IMR-90 (cell line): ENCODE data around the gene PBX3. TPM values are rescaled to one million over a fixed set of nuclear protein-coding genes. Genes with fewer than 3 reads are reported as not detected.
A peak's percentile ranks its signal among the peaks of the same experiment; 100 is the strongest.

Experiments used
- ATAC-seq: fragments of 200-7000 bp; cut with Tn5 transposase; 2 replicates; pipeline ENCODE4 v1.9.1; 2020; ENCODE audit warnings: low read depth, mild to moderate bottlenecking, moderate library complexity
- BruUV-seq: library from RNA; stranded (reverse); fragments of 400-500 nt; replicated peaks from 2 replicates; lab custom pipeline; 2021; lab: Mats Ljungman, UMichigan
- CTCF ChIA-PET: fragments of 300-600 bp; formaldehyde crosslinking; extraction: SDS; loops from one replicate; lab custom pipeline; 2021; ENCODE audit warnings: antibody characterized with exemption; lab: Yijun Ruan, JAX
- POLR2A ChIA-PET: fragments of 300-600 bp; sonication (Branson Sonifier 250); formaldehyde crosslinking; loops from one replicate; lab custom pipeline; 2022; ENCODE audit warnings: antibody characterized with exemption; ENCODE audit not compliant: unreplicated experiment; lab: Charles Lee
- DNase-seq: peaks from one replicate; pipeline ENCODE4 v3.0.0; 2013
- H2AFZ ChIP-seq: replicated peaks from 2 replicates; pipeline ENCODE3; 2013; ENCODE audit warnings: low read length, mild to moderate bottlenecking; ENCODE audit not compliant: poor library complexity
- H2AK5ac ChIP-seq: 2 replicates; pipeline ENCODE4 v1.6.1; 2013; ENCODE audit warnings: low read depth, low read length, inconsistent platforms
- H2AK9ac ChIP-seq: replicated peaks from 2 replicates; pipeline ENCODE3; 2013; ENCODE audit warnings: mild to moderate bottlenecking, low read depth, low read length, moderate library complexity; ENCODE audit not compliant: poor library complexity
- H2BK120ac ChIP-seq: 2 replicates; pipeline ENCODE4 v1.6.1; 2013; ENCODE audit warnings: low read depth, low read length, inconsistent platforms
- H2BK15ac ChIP-seq: 3 replicates; pipeline ENCODE4 v1.6.1; 2013; ENCODE audit warnings: low read depth, low read length, inconsistent platforms
- H2BK20ac ChIP-seq: 2 replicates; pipeline ENCODE4 v1.6.1; 2013; ENCODE audit warnings: low read depth, mild to moderate bottlenecking, inconsistent platforms, low read length, moderate library complexity
- H2BK5ac ChIP-seq: 2 replicates; pipeline ENCODE4 v1.6.1; 2013; ENCODE audit warnings: mild to moderate bottlenecking, low read depth, low read length, inconsistent platforms; ENCODE audit not compliant: poor library complexity, severe bottlenecking
- H3K14ac ChIP-seq: replicated peaks from 2 replicates; pipeline ENCODE4 v1.6.1; 2013; ENCODE audit warnings: low read depth, low read length, inconsistent platforms
- H3K18ac ChIP-seq: 2 replicates; pipeline ENCODE4 v1.6.1; 2013; ENCODE audit warnings: low read depth, low read length, control low read depth
- H3K23ac ChIP-seq: 2 replicates; pipeline ENCODE4 v1.6.1; 2013; ENCODE audit warnings: low read depth, low read length, inconsistent platforms
- H3K27ac ChIP-seq: 2 replicates; pipeline ENCODE4 v1.5.1; 2013; ENCODE audit warnings: mild to moderate bottlenecking, control low read depth, low read length; ENCODE audit not compliant: insufficient read depth
- H3K27me3 ChIP-seq: 2 replicates; pipeline ENCODE4 v1.6.1; 2013; ENCODE audit warnings: low read length; ENCODE audit not compliant: control insufficient read depth, insufficient read depth
- H3K36me3 ChIP-seq: 2 replicates; pipeline ENCODE4 v1.6.1; 2013; ENCODE audit warnings: low read length, mixed read lengths; ENCODE audit not compliant: control insufficient read depth, insufficient read depth
- H3K4ac ChIP-seq: 2 replicates; pipeline ENCODE4 v1.6.1; 2013; ENCODE audit warnings: low read depth, low read length, inconsistent platforms
- H3K4me1 ChIP-seq: 2 replicates; pipeline ENCODE4 v1.6.1; 2013; ENCODE audit warnings: low read length, mixed read lengths; ENCODE audit not compliant: control insufficient read depth, insufficient read depth
- H3K4me2 ChIP-seq: 2 replicates; pipeline ENCODE4 v1.6.1; 2013; ENCODE audit warnings: low read depth, mild to moderate bottlenecking, control low read depth, low read length, moderate library complexity
- H3K4me3 ChIP-seq: 2 replicates; pipeline ENCODE4 v1.5.1; 2013; ENCODE audit warnings: low read depth, mild to moderate bottlenecking, control low read depth, low read length, moderate library complexity; ENCODE audit not compliant: insufficient read depth
- H3K56ac ChIP-seq: 2 replicates; pipeline ENCODE4 v1.6.1; 2013; ENCODE audit warnings: low read length, inconsistent platforms; ENCODE audit not compliant: insufficient read depth; ENCODE audit errors: extremely low read depth
- H3K79me1 ChIP-seq, 2 experiments: 2 replicates each; pipeline ENCODE4 v1.6.1; 2013; ENCODE audit warnings: low read length in 2 of 2, inconsistent platforms in 1 of 2, low read depth in 1 of 2
- H3K9ac ChIP-seq: 2 replicates; pipeline ENCODE4 v1.6.1; 2013; ENCODE audit warnings: low read depth, low read length, control low read depth
- H3K9me1 ChIP-seq: 2 replicates; pipeline ENCODE4 v1.6.1; 2013; ENCODE audit warnings: low read length, inconsistent platforms; ENCODE audit not compliant: insufficient read depth
- H3K9me3 ChIP-seq: 2 replicates; pipeline ENCODE4 v1.6.1; 2013; ENCODE audit warnings: low read length; ENCODE audit not compliant: control insufficient read depth, insufficient read depth
- H4K20me1 ChIP-seq: 2 replicates; pipeline ENCODE4 v1.6.1; 2013; ENCODE audit warnings: low read length, inconsistent platforms; ENCODE audit not compliant: insufficient read depth
- H4K5ac ChIP-seq: 2 replicates; pipeline ENCODE4 v1.6.1; 2013; ENCODE audit warnings: mild to moderate bottlenecking, low read depth, low read length, control low read depth
- H4K8ac ChIP-seq, 2 experiments: 2 replicates each; pipeline ENCODE4 v1.6.1; 2013; ENCODE audit warnings: low read depth in 2 of 2, low read length in 2 of 2, control low read depth in 1 of 2, inconsistent platforms in 1 of 2
- H4K91ac ChIP-seq: 2 replicates; pipeline ENCODE4 v1.6.1; 2013; ENCODE audit warnings: low read depth, low read length, inconsistent platforms; ENCODE audit not compliant: insufficient read depth
- BHLHE40 ChIP-seq: fragments of 150-350 bp; IDR thresholded peaks from 2 replicates; pipeline ENCODE4 v1.6.1; 2016; ENCODE audit warnings: mild to moderate bottlenecking, low read depth, low read length
- CEBPB ChIP-seq: IDR thresholded peaks from 2 replicates; pipeline ENCODE4 v1.6.1; 2012; ENCODE audit warnings: low read depth, low read length, improper control_type of control experiment
- CHD1 ChIP-seq: IDR thresholded peaks from 2 replicates; pipeline ENCODE4 v1.6.1; 2012; ENCODE audit warnings: low read depth, low read length, improper control_type of control experiment
- FOS ChIP-seq: fragments of 150-350 bp; IDR thresholded peaks from 2 replicates; pipeline ENCODE4 v1.6.1; 2016; ENCODE audit warnings: low read depth, low read length
- MAFK ChIP-seq: IDR thresholded peaks from 2 replicates; pipeline ENCODE4 v1.6.1; 2012; ENCODE audit warnings: low read depth, low read length, improper control_type of control experiment
- MAZ ChIP-seq: IDR thresholded peaks from 2 replicates; pipeline ENCODE4 v1.6.1; 2012; ENCODE audit warnings: low read depth, mild to moderate bottlenecking, low read length, improper control_type of control experiment, moderate library complexity, borderline replicate concordance
- MXI1 ChIP-seq: IDR thresholded peaks from 2 replicates; pipeline ENCODE4 v1.6.1; 2012; ENCODE audit warnings: low read depth, mild to moderate bottlenecking, low read length, moderate library complexity, borderline replicate concordance
- NFE2L2 ChIP-seq: fragments of 150-350 bp; IDR thresholded peaks from 2 replicates; pipeline ENCODE4 v1.6.1; 2016; ENCODE audit warnings: low read depth, mild to moderate bottlenecking, low read length
- POLR2A ChIP-seq: IDR thresholded peaks from 2 replicates; pipeline ENCODE4 v1.6.1; 2012; ENCODE audit warnings: mild to moderate bottlenecking, low read depth, low read length
- RAD21 ChIP-seq: IDR thresholded peaks from 2 replicates; pipeline ENCODE4 v1.6.1; 2012; ENCODE audit warnings: low read length, improper control_type of control experiment
- RCOR1 ChIP-seq: IDR thresholded peaks from 2 replicates; pipeline ENCODE4 v1.6.1; 2012; ENCODE audit warnings: mild to moderate bottlenecking, low read length, improper control_type of control experiment; ENCODE audit not compliant: insufficient replicate concordance
- RFX5 ChIP-seq: IDR thresholded peaks from 2 replicates; pipeline ENCODE4 v1.8.0; 2012; ENCODE audit warnings: low read depth, mild to moderate bottlenecking, low read length, moderate library complexity
- SMC3 ChIP-seq: fragments of 150-350 bp; IDR thresholded peaks from 2 replicates; pipeline ENCODE4 v1.6.1; 2016; ENCODE audit warnings: low read depth, mild to moderate bottlenecking, antibody characterized with exemption, low read length, moderate library complexity
- WGBS, 2 experiments: methylation state at CpG; one replicate each; pipeline versions ENCODE4 v1.1.5 to v1.1.7; 2013; ENCODE audit warnings: missing lambda C conversion rate in 2 of 2; ENCODE audit not compliant: insufficient read length in 1 of 2; ENCODE audit errors: extremely low coverage in 2 of 2; 5-methylcytosine and 5-hydroxymethylcytosine counted together
- dilution Hi-C: fragments of 300-500 bp; cut with HindIII; formaldehyde crosslinking; loops from one replicate; pipeline ENCODE4 v1.14.3; 2018; ENCODE audit warnings: low sequenced_read_pairs; ENCODE audit not compliant: unreplicated experiment
- in situ Hi-C: fragments of 300-500 bp; cut with MboI; formaldehyde crosslinking; loops from 3 replicates; pipeline ENCODE4 v1.14.3; 2019; ENCODE audit warnings: low sequenced_read_pairs, inconsistent platforms, mixed read lengths
- intact Hi-C: fragments of 100-400 bp; cut with micrococcal nuclease; formaldehyde crosslinking; loops from 2 replicates; pipeline ENCODE4 v1.10.0; 2022
- polyA plus RNA-seq, 3 experiments: library from polyadenylated mRNA; depleted of rRNA; stranded (reverse); fragments of >200 nt; gene quantifications; 2 replicates each; pipeline ENCODE4 v1.2.3, GENCODE V29; 2012; ENCODE audit warnings: low replicate concordance in 1 of 3
- total RNA-seq: library from RNA; depleted of rRNA; stranded (reverse); fragments of >200 nt; gene quantifications from 2 replicates; pipeline ENCODE4 v1.2.3, GENCODE V29; 2012
- TF ChIP-seq, protein P1 (sequence below): fragments of 150-350 bp; IDR thresholded peaks from 2 replicates; pipeline ENCODE4 v1.6.1; 2016; ENCODE audit warnings: low read depth, mild to moderate bottlenecking, low read length, moderate library complexity, borderline replicate concordance
- TF ChIP-seq, protein P2 (sequence below): fragments of 150-350 bp; IDR thresholded peaks from 2 replicates; pipeline ENCODE4 v1.6.1; 2017; ENCODE audit warnings: mild to moderate bottlenecking, antibody characterized with exemption, low read length, low read depth
- TF ChIP-seq, protein P3 (sequence below): conservative IDR thresholded peaks from 2 replicates; pipeline ENCODE4 v1.5.1; 2012; ENCODE audit warnings: mild to moderate bottlenecking, low read depth, low read length, improper control_type of control experiment

PBX3 gene
- total and polyA plus RNA-seq, 2 of the 4 experiments (the other 2 are of a cell fraction): 12.0 to 15.6 TPM

DNA sequence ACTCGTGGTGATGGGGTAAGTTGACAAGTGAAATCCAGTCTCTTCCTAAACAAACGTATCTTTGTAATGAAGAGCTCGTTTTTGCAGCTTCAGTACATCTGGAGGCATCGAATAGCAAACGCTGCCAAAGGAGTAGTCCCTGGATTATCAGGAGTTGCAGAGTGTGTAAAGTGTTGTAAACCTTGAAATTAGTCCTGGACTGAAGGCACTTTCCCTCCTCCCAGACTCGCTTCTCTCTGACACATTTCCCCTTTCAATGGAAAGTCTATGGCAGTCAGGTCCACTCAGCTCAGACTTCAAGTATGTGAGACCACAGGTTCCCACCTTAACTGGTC is 1.5 kb upstream of the PBX3 start:
- no peak overlapping the region for H3K27ac ChIP-seq
- no peak overlapping the region; the same call in 1 of the 2 replicates for H3K9ac ChIP-seq
- H2AK5ac ChIP-seq: peak overlapping the region; percentile 76
- intact Hi-C loops (loop anchor here (2.0 to 10.0 kb wide), 5 partner anchors 142 to 749 kb away; no protein-coding TSS in a partner anchor), dilution Hi-C loops (no loop called here), in situ Hi-C loops (no loop called here)
- H3K18ac ChIP-seq: no peak overlapping the region
- H4K5ac ChIP-seq: no peak overlapping the region
- H3K4me1 ChIP-seq: peaks cover 6% of the 10 kb centered on the region
- peak overlapping the region; percentile 31 for H3K4ac ChIP-seq
- H3K27me3 ChIP-seq: no peaks in the 10 kb centered on the region
- BruUV-seq: no TSS peak
- peak overlapping the region; percentile 74 for H3K23ac ChIP-seq
- peak overlapping the region; percentile 48; the same call in 1 of the 2 replicates for H3K14ac ChIP-seq
- TF ChIP-seq CHD1: no peak
- TF ChIP-seq, protein P1, sequence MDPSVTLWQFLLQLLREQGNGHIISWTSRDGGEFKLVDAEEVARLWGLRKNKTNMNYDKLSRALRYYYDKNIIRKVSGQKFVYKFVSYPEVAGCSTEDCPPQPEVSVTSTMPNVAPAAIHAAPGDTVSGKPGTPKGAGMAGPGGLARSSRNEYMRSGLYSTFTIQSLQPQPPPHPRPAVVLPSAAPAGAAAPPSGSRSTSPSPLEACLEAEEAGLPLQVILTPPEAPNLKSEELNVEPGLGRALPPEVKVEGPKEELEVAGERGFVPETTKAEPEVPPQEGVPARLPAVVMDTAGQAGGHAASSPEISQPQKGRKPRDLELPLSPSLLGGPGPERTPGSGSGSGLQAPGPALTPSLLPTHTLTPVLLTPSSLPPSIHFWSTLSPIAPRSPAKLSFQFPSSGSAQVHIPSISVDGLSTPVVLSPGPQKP: no peak
- no peak for TF ChIP-seq FOS
- TF ChIP-seq RCOR1: no peak
- no peak for TF ChIP-seq BHLHE40
- TF ChIP-seq CEBPB: no peak
- no peak for TF ChIP-seq MAZ
- no peak for TF ChIP-seq RFX5
- TF ChIP-seq MXI1: no peak
- TF ChIP-seq, protein P2, sequence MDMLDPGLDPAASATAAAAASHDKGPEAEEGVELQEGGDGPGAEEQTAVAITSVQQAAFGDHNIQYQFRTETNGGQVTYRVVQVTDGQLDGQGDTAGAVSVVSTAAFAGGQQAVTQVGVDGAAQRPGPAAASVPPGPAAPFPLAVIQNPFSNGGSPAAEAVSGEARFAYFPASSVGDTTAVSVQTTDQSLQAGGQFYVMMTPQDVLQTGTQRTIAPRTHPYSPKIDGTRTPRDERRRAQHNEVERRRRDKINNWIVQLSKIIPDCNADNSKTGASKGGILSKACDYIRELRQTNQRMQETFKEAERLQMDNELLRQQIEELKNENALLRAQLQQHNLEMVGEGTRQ: no peak
- TF ChIP-seq SMC3: no peak
- TF ChIP-seq, protein P3, sequence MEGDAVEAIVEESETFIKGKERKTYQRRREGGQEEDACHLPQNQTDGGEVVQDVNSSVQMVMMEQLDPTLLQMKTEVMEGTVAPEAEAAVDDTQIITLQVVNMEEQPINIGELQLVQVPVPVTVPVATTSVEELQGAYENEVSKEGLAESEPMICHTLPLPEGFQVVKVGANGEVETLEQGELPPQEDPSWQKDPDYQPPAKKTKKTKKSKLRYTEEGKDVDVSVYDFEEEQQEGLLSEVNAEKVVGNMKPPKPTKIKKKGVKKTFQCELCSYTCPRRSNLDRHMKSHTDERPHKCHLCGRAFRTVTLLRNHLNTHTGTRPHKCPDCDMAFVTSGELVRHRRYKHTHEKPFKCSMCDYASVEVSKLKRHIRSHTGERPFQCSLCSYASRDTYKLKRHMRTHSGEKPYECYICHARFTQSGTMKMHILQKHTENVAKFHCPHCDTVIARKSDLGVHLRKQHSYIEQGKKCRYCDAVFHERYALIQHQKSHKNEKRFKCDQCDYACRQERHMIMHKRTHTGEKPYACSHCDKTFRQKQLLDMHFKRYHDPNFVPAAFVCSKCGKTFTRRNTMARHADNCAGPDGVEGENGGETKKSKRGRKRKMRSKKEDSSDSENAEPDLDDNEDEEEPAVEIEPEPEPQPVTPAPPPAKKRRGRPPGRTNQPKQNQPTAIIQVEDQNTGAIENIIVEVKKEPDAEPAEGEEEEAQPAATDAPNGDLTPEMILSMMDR: no peak
- no peak for TF ChIP-seq MAFK
- no peak for TF ChIP-seq POLR2A
- TF ChIP-seq RAD21: no peak
- TF ChIP-seq NFE2L2: no peak
- H3K36me3 ChIP-seq: no peaks in the 10 kb centered on the region
- H4K91ac ChIP-seq: peak overlapping the region; percentile 9; the same call in 1 of the 2 replicates
- no peak overlapping the region for H3K56ac ChIP-seq
- peak overlapping the region; percentile 39 for H2BK120ac ChIP-seq
- H3K9me1 ChIP-seq: peaks cover 4% of the 10 kb centered on the region
- H3K4me3 ChIP-seq: peak overlapping the region; percentile 63
- POLR2A ChIA-PET: no interaction called here
- H4K20me1 ChIP-seq: peaks cover 5% of the 10 kb centered on the region; the same call in 1 of the 2 replicates
- peak overlapping the region in 1 of 2 experiments; percentile 28; a peak in 2 of 4 replicates for H4K8ac ChIP-seq
- no peaks in the 10 kb centered on the region for H3K9me3 ChIP-seq
- H3K79me1 ChIP-seq: peaks cover 7 to 30% of the 10 kb centered on the region in 2 experiments; a peak in 2 of 4 replicates
- CTCF ChIA-PET: interaction anchor here (0.8 kb wide), 1 partner anchor 1140 kb away, joined by 3 read pairs; no protein-coding TSS in a partner anchor
- H2BK20ac ChIP-seq: peak overlapping the region; percentile 77; the same call in 1 of the 2 replicates
- peak overlapping the region; percentile 97 for H3K4me2 ChIP-seq
- peak overlapping the region; percentile 97 for H2AFZ ChIP-seq
- H2BK5ac ChIP-seq: no peak overlapping the region
- DNase-seq (no peak), ATAC-seq (no peak)
- WGBS, 2 experiments: 80% methylated on average over 1 of the region's 6 CpGs; no CpG with 5 or more reads in 1 of the 2 experiments
- H2AK9ac ChIP-seq: peak overlapping the region; percentile 2
- peak overlapping the region; percentile 98 for H2BK15ac ChIP-seq
